NCI-H446 treated with DMSO at 0.1 percent for 48 hours (cell line): Measurements from ENCODE around the gene SPO11.

Experiments used
- DNase-seq: peaks from one replicate; lab custom pipeline; 2025; lab: John Stamatoyannopoulos, UW

Gene SPO11, protein sequence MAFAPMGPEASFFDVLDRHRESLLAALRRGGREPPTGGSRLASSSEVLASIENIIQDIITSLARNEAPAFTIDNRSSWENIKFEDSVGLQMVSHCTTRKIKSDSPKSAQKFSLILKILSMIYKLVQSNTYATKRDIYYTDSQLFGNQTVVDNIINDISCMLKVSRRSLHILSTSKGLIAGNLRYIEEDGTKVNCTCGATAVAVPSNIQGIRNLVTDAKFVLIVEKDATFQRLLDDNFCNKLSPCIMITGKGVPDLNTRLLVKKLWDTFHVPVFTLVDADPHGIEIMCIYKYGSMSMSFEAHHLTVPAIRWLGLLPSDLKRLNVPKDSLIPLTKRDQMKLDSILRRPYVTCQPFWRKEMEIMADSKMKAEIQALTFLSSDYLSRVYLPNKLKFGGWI

GRCh38 chr20:57329608-57330221 lies at the start of gene SPO11:
Gene SPO11 (plus strand): TSS chr20:57329803. CDS start chr20:57329868, 65 bp downstream.
- no peak for DNase-seq

DNA sequence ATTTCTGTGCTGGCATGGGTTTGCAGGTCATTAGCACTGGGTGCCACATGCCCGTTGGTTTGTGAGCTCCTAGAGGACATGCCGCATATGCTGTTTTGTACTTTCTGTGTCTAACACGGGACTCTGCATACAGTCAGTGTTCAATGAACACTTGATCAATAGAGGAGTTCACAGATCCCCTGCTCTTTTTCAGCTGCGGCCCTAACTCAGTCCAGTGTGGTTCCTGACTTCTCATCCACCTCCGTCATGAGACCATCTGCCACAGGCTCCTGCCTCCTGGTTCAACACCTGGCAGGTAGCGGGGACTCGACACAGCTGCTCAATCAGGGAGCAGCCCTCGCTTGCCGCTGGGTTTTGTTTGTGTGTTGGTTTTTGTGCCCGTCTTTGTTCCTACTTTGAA lies 49.4 kb upstream of the SPO11 start:
- no peak for DNase-seq

DNA sequence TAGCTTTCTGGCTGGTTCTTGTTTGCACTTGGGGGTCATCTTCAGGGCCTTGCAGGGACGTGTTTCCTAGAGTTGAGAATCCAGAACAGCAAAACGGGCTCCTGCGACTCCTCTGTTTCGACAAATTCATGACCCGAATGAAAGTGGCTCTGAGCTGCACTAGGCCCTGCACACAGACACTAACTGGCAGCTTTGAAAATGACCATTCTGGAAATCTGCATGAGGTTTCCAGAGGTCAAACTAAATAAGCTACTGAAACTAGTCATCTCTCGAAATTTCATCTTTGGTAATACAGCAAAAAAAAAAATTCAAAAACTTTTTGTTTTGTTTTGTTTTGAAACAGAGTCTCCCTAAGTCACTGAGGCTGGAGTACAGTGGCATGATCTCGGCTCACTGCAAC lies 47.7 kb upstream of the SPO11 start:
- DNase-seq, result no peak

DNA sequence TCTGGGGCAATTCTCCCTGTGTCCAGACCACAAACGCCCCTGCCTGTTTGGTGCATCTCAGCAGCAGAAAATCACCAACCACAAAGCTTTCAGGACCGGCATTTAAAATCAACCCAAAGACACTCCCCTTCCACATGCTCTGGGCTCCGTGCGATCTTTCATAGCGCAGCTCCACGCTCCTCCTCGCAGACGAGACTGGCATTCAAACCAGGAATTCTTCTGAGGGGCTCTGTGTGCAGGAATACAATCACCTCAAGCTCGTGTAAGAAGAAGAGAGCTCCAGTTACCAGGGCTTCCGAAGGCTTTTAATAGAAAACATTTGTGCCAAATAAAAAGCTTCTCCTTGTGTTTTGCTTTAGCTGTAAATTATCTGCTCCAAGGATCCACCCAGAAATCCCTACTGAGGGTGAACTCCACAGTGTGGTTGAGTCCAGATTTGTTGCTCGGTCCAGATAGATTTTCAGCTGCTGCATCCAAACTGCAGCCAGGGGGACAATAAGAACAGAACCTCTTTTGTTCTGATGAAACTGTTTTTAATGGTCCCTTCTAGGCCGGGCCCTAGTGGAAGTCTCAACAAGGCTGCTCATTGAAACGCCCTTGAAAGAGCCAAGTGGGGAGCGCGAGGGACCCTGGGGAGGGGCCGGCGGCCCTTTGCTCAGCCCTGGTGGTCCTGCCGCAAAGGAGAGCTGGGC lies 46.8 kb upstream of the SPO11 start:
- DNase-seq, result no peak

DNA sequence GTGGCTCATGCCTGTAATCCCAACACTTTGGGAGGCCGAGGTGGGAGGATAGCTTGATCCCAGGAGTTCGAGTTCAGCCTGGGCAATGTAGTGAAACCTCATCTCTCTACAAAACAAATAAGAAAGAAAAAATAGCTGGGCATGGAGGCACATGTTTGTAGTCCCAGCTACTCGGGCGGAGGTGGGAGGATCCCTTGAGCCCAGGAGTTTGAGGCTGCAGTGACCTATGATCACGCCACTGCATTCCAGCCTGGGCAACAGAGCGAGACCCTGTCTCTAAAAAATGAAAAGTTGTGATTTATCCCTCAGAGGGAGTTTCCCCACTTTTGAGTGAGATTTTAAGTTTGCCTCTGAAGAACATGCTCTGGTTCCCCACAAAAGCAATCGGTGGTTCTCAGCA lies 45.7 kb upstream of the SPO11 start:
- DNase-seq, result no peak

- DNase-seq, result no peak
These were observed 42.4 kb upstream of the SPO11 start for GRCh38 chr20:57287007-57287880.

GRCh38 chr20:57287901-57288300 lies 41.7 kb upstream of the SPO11 start:
- DNase-seq, result no peak

DNA sequence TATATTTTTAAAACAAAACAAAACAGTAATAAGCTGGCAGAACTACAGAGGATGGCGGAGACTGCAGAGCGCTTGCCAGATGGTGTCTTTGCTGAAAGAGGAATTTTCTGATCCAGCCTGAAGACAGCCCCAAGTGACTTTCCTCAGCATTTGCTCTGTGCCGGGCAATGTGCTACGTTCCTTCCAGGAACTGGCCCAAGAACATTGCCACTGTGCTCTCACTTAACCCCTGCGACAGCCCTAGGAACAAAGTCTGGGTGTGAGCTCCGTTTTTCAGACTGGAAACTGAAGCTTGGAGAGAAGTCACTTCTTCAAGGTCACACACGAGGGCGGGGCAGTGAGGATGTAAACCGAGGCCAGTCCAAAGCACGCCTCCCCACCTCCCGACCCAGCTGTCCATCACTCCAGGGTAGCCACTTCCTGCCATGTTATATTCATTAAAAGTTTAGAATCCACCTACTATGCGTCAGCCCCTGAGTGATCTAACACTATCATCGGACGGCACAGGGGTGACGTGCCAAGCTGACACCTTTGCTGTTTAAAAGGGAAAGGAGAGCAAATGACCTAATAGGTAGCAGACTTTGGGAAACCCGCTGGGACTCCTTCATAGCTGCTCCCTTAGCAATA lies 40.8 kb upstream of the SPO11 start:
- DNase-seq, result no peak

DNA sequence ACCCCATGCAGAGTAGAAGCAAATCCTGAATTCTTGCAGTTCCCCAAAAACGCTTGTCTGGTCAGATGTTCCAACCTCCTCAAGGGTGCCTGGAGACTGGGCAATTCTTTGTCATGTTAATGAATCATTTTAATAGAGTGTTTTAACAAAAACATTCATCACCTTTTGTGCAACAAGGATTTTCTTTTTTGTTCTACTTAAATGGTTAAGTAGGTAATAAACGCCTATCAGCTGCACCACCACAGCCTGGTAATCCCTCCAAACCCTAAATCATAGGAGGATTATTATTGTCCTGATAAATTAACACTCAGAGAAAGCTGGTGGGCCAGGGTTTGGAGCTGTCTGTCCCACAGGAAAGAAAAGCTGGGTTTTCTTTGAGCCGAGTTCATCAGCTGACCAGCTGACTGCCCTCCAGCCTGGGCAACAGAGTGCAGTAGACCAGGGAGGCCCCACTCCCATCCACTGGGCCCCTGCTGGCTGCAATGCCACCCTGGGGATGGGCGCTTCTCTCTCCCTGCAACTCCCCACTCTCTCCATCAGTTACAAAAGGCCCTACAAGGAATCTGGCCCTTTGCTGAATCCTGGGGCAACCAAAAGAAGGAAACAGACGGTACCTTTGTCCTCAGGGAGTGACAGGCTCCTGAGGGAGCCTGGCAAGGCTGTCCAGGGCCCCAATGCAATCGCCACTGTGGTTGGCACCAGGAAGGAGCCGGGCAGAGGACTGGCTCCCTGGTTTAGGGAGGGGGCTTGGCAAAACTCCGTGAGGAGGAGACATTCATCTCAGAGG lies 40.0 kb upstream of the SPO11 start:
- no peak for DNase-seq

DNA sequence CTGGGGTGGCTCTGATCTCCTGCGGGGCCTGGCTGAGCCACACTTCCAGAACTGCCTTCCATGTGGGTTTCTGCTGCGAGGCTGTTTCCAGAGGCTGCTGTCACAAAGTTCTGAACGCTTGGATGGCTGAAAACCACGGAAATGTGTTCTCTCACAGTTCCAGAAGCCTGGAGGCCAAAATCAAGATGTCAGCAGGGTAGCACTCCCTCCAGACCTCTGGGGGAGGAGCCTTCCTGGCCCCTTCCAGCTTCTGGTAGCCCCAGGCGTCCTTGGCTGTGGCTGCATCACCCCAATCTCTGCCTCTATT lies 39.5 kb upstream of the SPO11 start:
- no peak for DNase-seq

- no peak for DNase-seq
These were observed 38.6 kb upstream of the SPO11 start for GRCh38 chr20:57291003-57291402.

GRCh38 chr20:57291694-57292093 lies 37.9 kb upstream of the SPO11 start:
- no peak for DNase-seq

- DNase-seq, result no peak
These were observed 37.0 kb upstream of the SPO11 start for GRCh38 chr20:57292611-57293010.

DNA sequence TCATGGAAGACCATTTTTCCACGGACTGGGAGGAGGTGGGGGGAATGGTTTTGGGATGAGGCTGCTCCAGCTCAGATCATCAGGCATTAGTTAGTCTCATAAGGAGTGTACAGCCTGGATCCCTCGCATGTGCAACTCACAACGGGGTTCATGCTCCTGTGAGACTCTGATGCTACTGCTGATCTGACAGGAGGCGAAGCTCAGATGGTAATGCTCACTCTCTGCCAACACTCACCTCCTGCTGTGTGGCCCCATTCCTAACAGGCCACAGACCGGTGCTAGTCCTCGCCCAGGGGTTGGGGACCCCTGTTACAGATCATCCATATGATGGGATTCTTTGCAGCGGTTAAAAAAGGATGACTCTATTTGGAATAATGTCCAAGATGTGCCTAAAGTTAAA lies 35.6 kb upstream of the SPO11 start:
- no peak for DNase-seq

- no peak for DNase-seq
These were observed 35.1 kb upstream of the SPO11 start for GRCh38 chr20:57294550-57294949.

GRCh38 chr20:57298457-57298856 lies 31.1 kb upstream of the SPO11 start:
- DNase-seq, result no peak

DNA sequence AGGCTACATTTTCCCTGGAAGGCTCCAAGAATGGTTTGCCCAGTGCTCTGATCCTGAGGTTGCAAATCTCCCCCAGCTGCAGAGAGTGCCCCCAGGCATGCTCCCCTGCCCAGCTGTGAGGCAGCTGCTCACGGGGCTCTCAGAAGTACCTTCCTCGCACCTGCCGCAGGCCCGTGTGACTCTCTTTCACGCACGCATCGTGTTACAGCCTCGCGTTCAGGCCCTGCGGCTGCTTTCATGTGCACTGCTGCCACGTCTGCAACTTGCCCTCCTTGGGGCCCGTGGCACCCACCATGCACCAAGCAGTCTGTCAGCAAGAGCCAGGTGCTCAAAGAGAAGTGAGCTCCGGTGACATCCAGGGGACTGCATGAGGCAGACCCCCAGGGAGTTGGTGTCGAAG lies 28.6 kb upstream of the SPO11 start:
- DNase-seq, result no peak

DNA sequence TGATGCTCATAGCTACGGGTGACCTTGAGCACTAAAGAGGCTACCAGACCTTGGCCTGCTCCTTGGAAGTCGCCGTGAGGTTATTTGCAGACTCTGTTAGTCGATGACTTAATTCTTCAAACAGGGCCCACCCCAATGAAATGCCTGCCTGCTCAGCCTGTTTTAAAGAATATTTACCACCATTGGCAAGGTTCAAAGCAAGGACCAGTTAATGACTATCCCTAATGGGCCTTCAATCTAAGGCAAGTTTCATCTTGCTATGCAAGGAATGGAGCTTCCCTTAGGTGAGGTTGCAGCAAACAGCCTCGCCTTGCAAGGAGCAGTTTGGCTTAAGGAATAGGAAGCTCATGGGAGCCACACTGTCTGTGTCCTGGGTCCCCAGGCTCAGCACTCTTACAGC lies 22.9 kb upstream of the SPO11 start:
- DNase-seq, result no peak

DNA sequence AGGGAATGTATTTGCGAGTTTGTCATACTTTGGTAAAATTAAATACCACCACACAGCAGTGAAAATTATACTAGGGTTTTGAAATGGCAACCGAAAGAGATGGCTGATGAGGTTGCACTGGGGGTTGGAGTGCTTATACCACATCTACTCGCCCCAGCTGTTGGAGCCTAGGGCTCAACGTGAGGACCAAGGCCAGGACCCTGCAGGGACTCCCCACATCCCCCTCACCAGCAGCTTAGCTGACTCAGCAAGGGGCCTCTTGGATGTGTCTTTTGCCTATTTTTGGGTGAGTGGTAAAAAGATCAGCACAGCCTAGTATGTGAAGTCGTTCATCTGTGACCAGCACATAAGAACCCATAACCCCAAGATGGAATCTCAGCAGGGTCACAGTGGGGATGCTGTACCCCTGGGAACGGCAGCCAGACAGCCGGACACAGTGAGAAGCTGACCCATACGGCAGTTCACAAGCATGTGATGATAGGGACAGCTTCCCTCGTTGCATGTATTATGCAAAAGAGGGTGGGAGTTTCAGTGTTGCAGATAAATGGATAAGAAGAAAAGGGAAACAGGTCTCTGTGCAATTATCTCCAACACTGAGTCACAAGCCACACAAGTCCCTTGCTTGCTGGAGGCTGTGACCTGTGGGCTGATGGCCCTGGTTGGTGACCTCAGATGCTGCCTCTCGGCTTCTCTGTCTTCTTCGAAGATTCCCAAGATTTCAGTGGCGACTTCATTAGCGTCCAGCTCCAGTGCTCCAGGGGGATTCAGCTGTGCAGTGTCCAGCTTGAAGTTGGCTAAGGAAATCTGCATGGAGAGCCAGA lies 20.9 kb upstream of the SPO11 start:
- DNase-seq, result no peak

GRCh38 chr20:57309544-57310115 lies 20.0 kb upstream of the SPO11 start:
- DNase-seq, result no peak
